Muscle layer of colon (tissue), 2 donors: Measurements from ENCODE around the gene NTF4.
"Not testable (repeated sequence)": the region's sequence is repeated elsewhere in the genome, so short reads cannot be mapped to it uniquely, and the experiment has no call there.

Experiments
- H3K27ac ChIP-seq: one replicate; pipeline ENCODE4 v1.7.0; 2013; ENCODE audit warnings: low read depth, mild to moderate bottlenecking, low read length, moderate library complexity
- H3K27me3 ChIP-seq, 2 donors: one replicate each; pipeline ENCODE4 v1.7.0; 2013; ENCODE audit warnings: low read length in 2 of 2, mild to moderate bottlenecking in 2 of 2; ENCODE audit not compliant: insufficient read depth in 2 of 2, control insufficient read depth in 1 of 2
- H3K36me3 ChIP-seq: one replicate; pipeline ENCODE4 v1.7.0; 2013; ENCODE audit warnings: mild to moderate bottlenecking, low read length; ENCODE audit not compliant: insufficient read depth
- H3K4me1 ChIP-seq: one replicate; pipeline ENCODE4 v1.7.0; 2013; ENCODE audit warnings: mild to moderate bottlenecking, low read length; ENCODE audit not compliant: insufficient read depth
- H3K4me3 ChIP-seq, 2 donors: one replicate each; pipeline ENCODE4 v1.7.0; 2013; ENCODE audit warnings: low read length in 2 of 2, low read depth in 1 of 2, mild to moderate bottlenecking in 1 of 2, moderate library complexity in 1 of 2
- H3K9ac ChIP-seq: one replicate; pipeline ENCODE4 v1.7.0; 2013; ENCODE audit warnings: low read length
- H3K9me3 ChIP-seq: one replicate; pipeline ENCODE4 v1.7.0; 2013; ENCODE audit warnings: mild to moderate bottlenecking, low read length
- donor health status: abdominal sarcoma.
- donor health status: Adenocarcinoma of cecum.

The NTF4 gene

GRCh38 chr19:49028686-49029085, 35.9 kb downstream of the NTF4 start:
- H3K36me3 ChIP-seq, H3K27me3 ChIP-seq, H3K9me3 ChIP-seq, H3K27ac ChIP-seq, H3K4me1 ChIP-seq, H3K4me3 ChIP-seq, H3K9ac ChIP-seq: not testable (repeated sequence)

DNA sequence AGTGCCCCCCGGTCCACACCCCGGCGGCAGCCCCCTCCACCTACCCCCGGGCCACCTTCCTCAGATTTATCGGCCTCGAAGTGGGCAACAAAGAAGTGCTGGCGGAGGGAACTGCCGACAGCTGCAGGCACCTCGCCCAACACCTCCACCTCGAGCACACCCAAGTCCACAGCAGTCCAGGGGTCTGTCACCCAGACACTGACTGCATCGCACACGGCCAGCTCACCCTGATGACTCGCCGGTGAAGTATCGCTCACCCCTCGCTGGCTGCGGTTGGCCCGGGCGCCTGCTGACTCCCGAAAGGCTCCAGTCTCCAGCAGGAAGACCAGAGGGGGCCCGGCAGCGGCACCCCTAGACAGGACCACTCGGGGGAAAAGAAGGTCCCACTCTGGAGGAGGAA, 39.0 kb downstream of the NTF4 start:
- H3K9ac ChIP-seq, H3K27ac ChIP-seq, H3K4me1 ChIP-seq, H3K9me3 ChIP-seq, H3K27me3 ChIP-seq, H3K4me3 ChIP-seq, H3K36me3 ChIP-seq: not testable (repeated sequence)

DNA sequence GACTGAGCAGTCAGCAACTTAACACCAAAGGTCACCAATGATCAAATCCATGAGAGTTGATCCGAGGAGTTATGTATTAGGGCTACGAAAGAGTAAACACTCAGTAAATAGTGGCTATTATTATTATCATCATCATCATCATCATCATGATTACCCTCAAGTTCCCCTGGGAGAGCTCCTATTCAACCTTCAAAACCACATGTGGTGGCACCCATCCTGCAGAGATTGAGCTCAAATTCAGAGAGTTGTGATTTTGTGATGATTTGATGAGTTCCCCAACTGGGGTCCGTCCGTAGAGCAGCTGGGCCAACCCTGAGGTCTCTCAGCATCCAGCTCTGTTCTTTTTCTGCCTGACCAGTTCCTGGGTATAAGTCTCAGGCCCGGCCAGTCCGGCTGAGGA, 39.5 kb downstream of the NTF4 start:
- not testable (repeated sequence) for H3K4me3 ChIP-seq

DNA sequence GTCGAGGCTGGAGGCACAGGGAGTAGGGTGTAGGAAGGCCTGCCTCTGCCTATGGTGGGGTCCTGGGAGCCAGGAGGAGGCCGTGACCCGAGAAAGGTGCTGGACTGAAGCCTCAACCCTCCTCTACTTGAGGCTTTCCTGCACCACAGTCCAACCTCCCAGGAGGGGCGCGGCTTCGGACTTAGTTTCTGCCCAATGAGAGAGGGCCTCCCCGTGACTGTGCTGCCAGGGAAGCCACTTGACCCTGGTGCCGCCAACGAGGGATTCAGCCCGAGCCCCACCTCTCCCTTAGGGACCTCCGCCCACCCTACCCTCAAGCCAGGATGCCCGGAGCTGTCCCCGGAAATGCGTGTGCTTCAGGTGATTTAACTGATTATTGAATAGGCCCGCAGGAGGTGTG, 40.4 kb downstream of the NTF4 start, which contains the start of gene CGB3:
Gene CGB3 (minus strand): TSS at position 101 of the 400 bp plus-strand sequence. CDS start 362 bp downstream, outside the sequence.
- H3K4me1 ChIP-seq, H3K9ac ChIP-seq, H3K9me3 ChIP-seq, H3K4me3 ChIP-seq, H3K27ac ChIP-seq, H3K36me3 ChIP-seq: not testable (repeated sequence)
- H3K27me3 ChIP-seq = peaks cover 0 to 19% of the 10 kb centered on the region in 2 donors

More for the DNA sequence above, 39.5 kb downstream of the NTF4 start:
- not testable (repeated sequence) for H3K27ac ChIP-seq, H3K36me3 ChIP-seq, H3K9me3 ChIP-seq, H3K9ac ChIP-seq, H3K4me1 ChIP-seq
- H3K27me3 ChIP-seq = peaks cover 0 to 11% of the 10 kb centered on the region in 2 donors

GRCh38 chr19:49022116-49022515, 42.5 kb downstream of the NTF4 start:
- no peaks in the 10 kb centered on the region for H3K4me1 ChIP-seq
- no peak overlapping the region for H3K27ac ChIP-seq
- H3K36me3 ChIP-seq = no peaks in the 10 kb centered on the region
- H3K9ac ChIP-seq = no peak overlapping the region
- no peak overlapping the region for H3K4me3 ChIP-seq
- peaks cover 0 to 37% of the 10 kb centered on the region in 2 donors for H3K27me3 ChIP-seq
- no peaks in the 10 kb centered on the region for H3K9me3 ChIP-seq

DNA sequence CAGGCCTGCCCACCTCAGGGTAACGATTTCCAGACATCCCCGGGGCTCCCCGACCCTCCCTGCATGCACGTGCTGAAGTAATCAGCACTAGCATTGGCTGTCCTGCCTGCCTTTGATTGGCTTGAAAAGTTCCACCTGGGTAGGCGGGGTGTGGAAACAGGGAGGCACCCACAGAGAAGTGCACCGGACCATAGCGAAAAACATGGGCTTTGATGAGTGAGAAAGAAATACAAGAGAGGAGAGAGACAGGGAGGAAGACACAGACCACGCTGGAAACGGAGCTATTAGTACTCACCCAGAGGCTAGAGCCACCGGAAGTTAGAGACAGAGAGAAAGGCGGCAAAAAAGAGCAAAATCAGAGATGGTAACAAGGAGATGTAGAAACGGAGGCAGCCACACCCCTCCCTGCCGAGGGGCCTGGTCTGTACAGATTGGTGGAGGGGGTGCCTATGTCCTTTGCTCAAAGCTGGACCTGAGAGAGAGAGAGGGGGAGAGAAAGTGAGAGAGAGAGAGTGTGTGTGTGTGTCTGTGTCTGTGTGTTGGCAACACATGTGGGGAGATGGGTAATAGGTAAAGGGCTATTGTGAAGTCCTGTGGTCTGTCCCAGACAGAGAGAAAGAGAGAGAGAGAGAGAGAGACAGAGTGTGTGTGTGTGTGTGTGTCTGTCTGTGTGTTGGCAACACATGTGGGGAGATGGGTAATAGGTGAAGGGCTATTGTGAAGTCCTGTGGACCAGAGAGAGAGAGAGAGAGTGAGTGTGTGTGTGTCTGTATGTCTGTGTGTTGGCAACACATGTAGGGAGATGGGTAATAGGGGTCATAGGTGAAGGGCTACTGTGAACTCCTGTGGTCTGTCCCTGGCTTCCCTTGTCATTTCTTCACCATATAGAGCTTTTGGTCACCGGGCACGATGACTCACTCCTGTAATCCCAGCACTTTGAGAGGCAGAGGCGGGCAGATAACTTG, 43.4 kb downstream of the NTF4 start:
- Histone ChIP-seq H3K36me3 (no peaks in the 10 kb centered on the region), H3K27ac (no peak overlapping the region), H3K4me3 (no peak overlapping the region), H3K4me1 (no peaks in the 10 kb centered on the region), H3K27me3 (peaks cover 0 to 37% of the 10 kb centered on the region in 2 donors), H3K9ac (no peak overlapping the region), H3K9me3 (no peaks in the 10 kb centered on the region)

DNA sequence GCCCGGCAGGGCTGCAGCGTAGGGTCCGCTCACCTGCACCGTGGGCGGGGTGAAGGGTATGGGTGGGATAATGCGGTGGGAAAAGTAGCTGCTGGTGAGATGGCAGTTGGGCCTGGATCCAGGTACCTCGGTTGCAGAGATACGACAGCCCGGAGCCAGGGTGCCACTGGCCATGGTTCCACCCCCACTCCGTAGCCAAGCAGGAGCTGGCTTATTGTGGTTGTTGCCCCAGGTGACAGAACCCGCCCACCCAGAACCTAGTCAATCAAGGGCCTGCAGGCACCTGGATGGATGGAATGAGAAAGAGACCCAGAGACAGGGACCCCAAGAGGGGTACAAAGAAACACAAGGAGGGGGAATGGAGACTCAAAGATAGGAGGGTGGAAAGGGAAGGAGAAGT, 44.3 kb downstream of the NTF4 start:
- no peak overlapping the region for H3K4me3 ChIP-seq
- H3K27me3 ChIP-seq = peaks cover 0 to 37% of the 10 kb centered on the region in 2 donors
- H3K27ac ChIP-seq = no peak overlapping the region
- H3K9ac ChIP-seq = no peak overlapping the region
- no peaks in the 10 kb centered on the region for H3K4me1 ChIP-seq
- H3K36me3 ChIP-seq = peaks cover 7% of the 10 kb centered on the region
- H3K9me3 ChIP-seq = no peaks in the 10 kb centered on the region

DNA sequence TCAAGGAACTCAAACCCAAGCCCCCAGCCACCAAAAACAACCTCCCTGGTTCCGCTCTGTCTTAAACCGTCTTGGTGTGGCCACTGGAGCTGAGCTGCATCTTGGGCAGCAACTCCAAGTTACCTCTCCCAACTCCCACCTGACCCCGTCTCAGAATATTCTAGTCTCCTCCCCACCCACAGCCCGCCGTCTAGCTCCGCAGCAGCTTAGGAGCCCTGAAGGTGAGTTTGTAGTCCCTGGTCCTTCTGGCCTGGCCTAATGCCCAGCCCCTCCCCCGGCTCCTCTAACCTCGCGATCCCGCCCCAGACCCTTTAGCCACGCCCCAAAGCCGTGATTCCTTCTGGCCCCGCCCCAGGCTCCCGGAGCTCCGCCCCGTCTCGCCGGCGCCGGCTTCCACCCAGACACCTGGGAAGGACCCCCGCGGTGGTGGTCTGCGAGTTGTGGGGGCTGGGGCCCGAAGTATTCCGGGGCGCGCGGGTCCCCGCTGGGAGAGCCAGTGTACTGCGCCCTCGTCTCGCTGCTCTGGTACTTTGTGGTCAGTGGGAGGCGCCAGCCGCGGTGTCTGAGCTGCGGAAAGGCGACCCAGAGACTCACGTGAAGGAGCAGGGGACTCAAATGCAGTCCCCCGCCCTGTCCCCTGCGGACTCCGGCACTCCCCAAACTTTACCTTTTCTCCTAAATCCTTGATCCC, 45.2 kb downstream of the NTF4 start:
- no peaks in the 10 kb centered on the region for H3K4me1 ChIP-seq
- peaks cover 0 to 37% of the 10 kb centered on the region in 2 donors for H3K27me3 ChIP-seq
- H3K36me3 ChIP-seq = peaks cover 10% of the 10 kb centered on the region
- H3K27ac ChIP-seq = no peak overlapping the region
- H3K9me3 ChIP-seq = no peaks in the 10 kb centered on the region
- peak overlapping the region in 1 of 2 donors; percentile 53 for H3K4me3 ChIP-seq
- no peak overlapping the region for H3K9ac ChIP-seq

- not testable (repeated sequence) for H3K9ac ChIP-seq, H3K9me3 ChIP-seq, H3K4me1 ChIP-seq, H3K27ac ChIP-seq
- Histone ChIP-seq H3K36me3 (peaks cover 10% of the 10 kb centered on the region), H3K27me3 (peaks cover 0 to 37% of the 10 kb centered on the region in 2 donors), H3K4me3 (peak overlapping the region in 1 of 2 donors; percentile 53)
Observed at GRCh38 chr19:49018388-49019241, 46.0 kb downstream of the NTF4 start.

GRCh38 chr19:49017666-49018351, 46.8 kb downstream of the NTF4 start:
- H3K4me1 ChIP-seq = no peaks in the 10 kb centered on the region
- H3K27me3 ChIP-seq = peaks cover 0 to 37% of the 10 kb centered on the region in 2 donors
- no peak overlapping the region for H3K27ac ChIP-seq
- no peak overlapping the region for H3K9ac ChIP-seq
- peak overlapping the region; percentile 53 to 64 for H3K4me3 ChIP-seq
- H3K9me3 ChIP-seq = no peaks in the 10 kb centered on the region
- peaks cover 10% of the 10 kb centered on the region for H3K36me3 ChIP-seq
